Fibroblast of skin of right quadriceps (primary cell): ENCODE measurements around the gene PTCD3.

ENCODE experiments used
- DNase-seq: peaks from one replicate; pipeline ENCODE4 v3.0.0-alpha.2; 2013

Gene PTCD3

DNA sequence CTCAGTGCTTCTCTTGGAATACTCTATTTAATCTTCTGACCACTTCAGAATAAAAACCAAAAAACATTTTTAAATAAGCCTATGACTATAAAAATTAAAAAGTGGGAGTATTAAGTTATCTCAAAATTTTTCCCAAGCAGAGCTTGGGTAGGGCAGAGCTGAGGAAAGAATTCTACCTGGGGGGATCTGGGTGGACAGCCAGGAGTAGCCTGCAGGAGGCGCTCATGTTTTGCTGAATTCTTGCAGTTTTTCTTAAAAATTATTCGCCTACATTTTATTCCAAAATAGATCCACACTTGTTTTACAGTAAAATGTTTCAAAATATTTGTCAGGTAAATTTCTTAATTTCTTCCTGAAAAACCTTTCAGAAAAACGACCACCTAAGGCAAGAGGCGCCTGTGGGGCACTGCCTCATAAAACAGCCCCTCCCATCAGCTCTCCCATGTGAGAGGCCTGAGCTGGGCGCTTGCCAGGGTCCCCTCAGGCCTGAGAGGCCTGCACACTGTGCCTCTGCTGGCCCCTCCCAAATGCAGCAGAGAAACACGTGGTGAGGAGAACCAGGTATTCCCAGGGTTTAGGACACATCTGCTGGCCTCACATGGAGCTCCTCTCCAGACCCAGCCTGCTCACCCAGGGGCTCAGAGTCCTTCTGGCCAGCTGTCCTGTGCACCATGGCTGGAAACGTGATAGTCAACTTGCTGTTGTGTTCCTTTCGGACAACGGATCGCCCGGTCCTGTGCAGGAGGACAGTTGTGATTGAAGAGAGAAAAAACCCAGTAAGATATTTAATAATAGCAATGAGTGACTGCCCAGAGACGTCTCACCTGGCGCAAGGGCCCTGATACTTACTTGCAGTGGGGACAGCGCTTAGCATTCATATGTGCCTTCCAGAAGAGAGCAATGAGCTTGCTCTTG lies 17.8 kb upstream of the PTCD3 start:
- no peak for DNase-seq

DNA sequence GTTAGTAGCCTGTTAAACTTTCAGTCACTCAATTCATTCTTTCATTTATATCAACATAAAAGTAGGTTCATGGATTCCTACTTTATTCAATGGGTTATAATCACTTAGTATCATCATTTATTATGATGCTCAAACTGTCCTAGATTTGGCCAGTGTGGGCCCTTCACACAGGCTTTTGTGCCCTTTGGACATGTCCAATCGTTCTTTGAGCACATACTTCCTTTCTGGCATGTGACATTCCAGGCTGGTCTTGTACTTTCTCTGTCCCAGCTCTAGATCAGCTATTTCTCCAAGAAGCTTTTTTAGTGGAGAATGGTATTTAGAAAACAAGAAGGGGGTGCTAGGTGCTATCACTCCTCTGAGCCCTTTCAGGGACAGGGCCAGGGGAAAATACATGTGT lies 11.8 kb upstream of the PTCD3 start:
- no peak for DNase-seq

DNA sequence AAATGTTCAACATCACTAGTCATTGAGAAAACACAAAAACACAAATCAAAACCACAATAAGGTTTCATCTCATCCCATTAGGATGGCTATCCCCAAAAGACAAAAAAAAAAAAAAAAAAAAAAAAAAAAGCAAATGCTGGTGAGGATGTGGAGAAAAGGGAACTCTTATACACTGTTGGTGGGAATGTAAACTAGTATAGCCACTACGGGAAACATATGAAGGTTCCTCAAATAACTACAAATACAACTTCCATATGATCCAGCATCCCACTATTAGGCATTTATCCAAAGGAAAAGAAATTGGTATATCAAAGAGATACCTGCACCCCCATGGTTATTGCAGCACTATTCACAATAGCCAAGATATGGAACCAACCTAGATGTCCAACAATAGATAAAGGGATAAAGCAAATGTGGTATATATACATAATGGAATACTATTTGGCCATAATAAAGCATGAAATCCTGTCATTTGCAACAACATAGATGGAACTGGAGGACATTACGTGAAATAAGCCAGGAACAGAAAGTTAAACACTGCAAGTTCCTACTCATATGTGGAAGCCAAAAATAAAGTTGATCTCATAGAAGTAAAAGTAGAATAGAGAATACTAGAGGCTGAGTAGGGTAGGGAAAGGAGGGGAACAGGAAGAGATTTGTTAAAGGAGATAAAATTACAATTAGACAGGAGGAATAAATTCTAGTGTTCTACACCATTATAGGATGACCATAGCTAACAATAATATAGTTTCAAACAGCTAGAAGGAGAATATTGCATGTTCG lies 8.7 kb upstream of the PTCD3 start:
- DNase-seq = no peak

DNA sequence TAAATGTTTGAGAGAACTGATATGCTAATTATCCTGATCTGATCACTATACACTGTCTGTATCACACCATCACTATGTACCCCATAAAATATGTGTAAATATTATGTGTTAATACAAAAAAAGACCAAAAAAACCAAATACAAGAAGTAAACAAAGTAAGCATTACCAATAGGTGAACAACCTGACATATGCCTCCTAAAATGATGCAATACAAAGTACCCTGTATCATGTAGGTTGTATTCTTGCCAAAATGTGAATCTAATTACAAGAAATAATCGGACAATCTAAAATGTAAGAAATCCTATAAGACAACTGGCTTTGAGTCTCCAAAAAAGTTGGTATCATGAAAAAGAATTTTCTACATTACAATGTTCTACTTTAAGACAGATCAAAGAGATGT lies 8.1 kb upstream of the PTCD3 start:
- DNase-seq = no peak

GRCh38 chr2:86102157-86102556 lies 3.9 kb upstream of the PTCD3 start:
- no peak for DNase-seq

DNA sequence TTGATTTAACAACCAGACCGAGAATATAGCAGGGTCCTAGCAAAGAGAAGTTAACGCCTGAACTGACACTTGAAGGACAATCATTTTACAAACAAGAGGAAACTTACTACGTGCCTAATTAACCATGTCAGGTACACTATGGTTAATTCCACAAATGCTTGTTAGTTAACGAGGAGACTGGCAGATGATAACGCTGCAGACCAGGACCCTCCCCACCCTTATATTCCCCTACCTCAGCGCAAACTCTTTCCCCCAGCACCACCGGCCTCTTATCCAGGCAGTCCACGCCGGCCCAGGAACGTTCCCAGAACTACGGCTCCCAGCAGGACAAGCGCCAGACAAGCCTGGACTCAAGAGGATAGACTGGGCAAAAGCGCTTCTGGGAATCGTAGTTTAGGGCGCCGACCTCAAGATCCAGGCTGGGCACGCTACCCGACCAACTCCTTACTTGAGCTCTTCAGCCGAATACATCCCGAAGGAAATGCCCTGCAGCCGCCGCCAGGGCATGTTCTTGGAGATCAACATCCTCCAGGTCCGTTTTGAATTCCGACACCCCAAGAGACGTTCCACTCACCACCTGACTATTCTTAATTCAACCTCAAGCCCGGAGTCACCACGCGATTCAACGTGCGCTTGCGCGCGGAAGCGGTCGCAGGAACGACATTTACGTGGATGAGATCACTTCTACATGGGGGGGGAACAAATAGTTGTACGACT lies 625 bp upstream of the PTCD3 start, which contains the start of gene POLR1A:
POLR1A (minus strand) TSS at position 635 of the 717 bp plus-strand sequence; CDS start at position 525, 110 bp downstream.
- peak; percentile 90 for DNase-seq

- no peak for DNase-seq
Measured at GRCh38 chr2:86107031-86107430, 996 bp downstream of the PTCD3 start.

- DNase-seq = no peak
Measured at GRCh38 chr2:86118130-86118529, 12.1 kb downstream of the PTCD3 start.

DNA sequence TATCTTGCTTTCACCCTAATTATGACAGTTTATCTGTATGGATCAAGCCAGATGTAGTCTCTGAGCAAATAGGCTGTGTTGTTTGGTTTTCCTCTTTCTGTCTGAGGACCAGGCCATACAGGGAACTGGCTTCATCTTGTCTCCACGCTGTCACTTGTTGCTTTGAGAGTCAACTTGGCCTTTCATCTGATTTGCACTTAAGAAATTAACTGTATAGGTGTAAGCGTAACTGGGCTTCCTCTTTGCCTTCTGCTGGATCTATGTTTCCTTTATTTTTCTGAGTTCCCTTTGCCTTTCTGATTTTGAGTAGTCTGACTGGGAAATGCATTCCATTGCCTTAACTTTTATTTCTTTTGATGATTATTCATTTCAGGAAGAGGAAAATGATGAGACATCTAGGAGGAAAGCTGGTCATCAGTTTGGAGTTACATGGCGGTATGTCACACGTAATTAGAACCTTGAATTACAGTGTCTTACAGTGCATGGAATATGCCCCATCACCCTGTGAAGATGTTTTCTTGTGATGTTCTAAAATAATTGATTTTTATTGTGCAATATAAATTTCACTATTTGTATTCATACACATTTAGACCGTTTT lies 17.4 kb downstream of the PTCD3 start:
- no peak for DNase-seq

DNA sequence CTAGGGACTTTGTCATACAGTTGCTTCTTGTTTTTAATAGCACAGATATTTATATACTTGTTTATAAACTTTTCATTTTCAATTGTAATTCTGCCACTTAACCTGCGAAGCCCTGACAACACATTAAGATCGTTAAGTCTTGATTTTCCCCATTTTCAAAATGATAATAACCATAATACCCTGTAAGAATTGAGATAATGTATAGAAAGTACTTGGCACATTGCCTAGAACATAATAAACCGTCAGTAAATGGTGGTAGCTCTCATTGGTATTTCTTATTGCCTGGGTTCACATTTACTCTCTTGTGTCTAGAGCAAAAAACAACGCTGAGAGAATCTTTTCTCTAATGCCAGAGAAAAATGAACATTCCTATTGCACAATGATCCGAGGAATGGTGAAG lies 18.6 kb downstream of the PTCD3 start:
- no peak for DNase-seq

DNA sequence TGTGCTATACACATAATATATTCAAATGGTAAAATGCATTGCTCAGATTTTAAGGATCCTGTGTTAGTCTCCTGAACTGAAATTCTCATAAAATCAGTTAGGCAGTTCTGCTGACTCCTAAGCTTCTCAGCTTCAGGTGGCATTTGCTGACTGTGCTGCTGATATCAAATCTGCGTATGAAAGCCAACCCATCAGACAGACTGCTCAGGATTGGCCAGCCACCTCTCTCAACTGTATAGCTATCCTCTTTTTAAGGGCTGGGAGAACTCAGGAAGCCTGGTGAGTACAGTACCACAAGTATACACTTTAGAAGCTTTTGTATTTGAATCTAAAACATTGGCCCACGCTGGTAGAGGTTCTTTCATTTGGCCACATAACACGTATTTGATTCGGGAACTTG lies 28.7 kb downstream of the PTCD3 start:
- no peak for DNase-seq

DNA sequence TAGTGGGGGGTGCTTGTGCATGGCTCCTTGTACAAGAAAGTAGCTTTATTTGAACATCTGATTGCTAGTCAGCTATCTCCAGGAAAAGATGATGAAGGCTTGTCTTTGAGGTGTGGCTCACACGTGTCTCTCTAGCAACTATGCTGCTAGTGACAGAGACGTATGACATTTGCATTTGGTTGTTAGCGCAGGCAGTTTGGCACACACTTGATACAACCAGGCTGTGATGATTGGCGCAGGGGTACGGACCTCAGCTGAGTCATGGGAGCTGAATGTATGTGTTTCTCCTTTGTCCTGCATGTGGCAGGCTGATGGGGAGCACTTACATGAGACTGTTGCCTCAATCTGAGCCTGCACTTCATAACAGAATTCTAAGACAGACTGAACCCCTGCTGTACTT lies 29.6 kb downstream of the PTCD3 start:
- no peak for DNase-seq

GRCh38 chr2:86136141-86136540 lies 30.1 kb downstream of the PTCD3 start:
- no peak for DNase-seq

DNA sequence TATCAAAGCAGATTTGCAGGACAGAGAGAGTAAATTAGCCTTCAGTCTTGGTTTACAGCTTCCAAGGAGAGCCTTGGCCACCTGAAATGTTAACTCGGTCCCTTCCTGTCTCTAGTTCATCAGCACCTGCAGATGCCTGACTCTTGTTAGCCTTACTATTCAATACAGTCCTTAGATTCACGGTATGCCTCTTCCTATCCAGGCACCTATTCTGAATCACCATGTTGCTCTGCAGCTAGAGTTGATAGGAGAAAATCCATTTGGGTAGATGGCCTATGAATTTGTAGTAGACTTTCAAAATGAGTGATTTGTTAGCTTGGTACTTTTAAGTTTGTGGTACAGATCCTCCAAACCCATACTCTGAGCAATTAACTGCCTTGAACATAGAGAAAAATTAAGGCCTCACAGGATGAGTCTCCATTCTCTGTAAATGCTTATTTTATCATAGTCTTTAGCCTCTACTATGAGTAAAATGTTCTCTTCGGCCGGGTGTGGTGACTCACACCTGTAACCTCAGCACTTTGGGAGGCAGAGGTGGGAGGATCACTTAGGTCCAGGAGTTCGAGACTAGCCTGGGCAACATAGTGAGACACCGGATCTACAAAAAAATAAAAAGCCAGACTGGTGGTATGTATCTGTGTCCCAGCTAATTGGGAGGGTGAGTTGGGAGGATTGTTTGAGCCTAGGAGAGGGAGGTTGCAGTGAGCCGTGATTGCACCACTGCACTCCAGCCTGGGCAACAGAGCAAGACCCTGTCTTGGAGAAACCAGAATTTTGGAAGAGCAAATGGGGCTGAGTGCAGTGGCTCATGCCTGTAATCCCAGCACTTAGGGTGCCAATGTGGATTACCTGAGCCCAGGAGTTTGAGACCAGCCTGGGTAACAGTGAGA lies 32.9 kb downstream of the PTCD3 start:
- DNase-seq = no peak

DNA sequence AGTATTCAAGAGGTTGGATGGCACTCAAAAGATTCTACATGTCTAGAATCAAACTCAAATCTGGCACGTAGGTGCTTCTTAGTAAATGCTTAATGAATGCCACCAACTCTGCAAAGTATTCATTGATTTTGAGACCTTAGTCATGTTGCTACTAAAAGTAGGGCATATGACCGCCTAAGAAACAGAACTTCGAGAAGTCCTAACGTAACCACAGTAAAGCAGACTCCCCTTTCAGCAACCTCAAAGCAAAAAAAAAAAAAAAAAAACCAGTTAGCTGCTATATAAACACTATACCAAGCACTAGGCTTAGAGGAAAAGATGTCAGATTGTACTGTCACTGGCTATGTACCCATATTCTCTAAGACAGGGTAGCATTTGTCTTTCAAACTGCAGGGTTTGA lies 33.9 kb downstream of the PTCD3 start:
- DNase-seq = no peak

- DNase-seq = no peak
Measured at GRCh38 chr2:86140969-86141392, 34.9 kb downstream of the PTCD3 start.

DNA sequence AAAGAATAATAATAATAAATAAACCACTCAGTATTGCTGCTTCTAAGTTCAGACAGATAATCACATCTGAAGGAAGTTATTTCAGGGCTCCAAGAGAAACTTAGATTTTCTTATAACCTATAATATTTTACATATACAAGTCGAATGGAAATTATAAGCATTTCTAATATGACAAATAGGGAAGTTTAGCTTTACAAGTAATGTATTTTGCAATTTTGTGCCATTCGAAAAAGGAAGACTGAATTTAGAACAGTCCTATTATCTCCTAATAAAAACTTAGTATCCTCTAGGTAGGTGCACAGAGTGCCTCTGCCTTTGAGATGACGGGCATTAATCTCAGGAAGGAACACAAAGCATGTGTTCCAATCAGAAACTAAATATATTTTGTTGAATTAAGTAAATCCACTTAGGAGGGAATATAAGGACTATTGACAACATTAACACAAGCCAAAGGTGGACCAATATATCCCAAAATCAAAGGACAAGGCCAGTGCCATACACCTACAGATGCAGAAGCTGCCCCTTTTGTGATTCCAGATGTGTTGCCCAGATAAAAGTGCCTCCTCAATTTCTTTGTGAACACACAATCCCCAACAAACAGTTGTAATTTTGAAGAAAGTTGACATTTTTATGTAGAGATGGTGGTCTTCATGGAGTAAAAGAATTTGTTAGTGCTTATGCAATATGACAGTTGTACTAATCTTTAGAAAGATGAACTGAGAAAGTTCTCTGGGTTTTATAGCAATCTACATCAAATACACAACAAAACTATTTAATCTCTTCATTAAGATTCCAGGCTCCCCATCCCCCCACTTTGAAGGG lies 36.6 kb downstream of the PTCD3 start:
- DNase-seq = no peak

DNA sequence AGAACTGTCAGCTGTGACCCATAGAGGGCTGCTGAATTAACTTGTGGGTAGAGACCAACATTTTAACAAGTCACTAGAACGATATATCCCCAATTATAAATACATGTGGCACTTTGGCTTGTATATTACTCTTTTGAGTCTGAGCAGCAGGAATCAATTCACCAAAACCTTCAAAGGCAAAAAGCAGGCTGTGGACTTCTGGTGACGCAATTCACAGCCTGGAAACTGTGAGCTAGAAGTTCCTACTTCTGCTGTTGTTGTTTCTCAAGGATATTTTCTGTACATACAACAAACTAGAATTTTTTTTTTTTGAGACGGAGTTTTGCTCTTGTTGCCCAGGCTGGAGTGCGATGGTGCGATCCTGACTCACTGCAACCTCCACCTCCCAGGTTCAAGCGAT lies 37.3 kb downstream of the PTCD3 start:
- DNase-seq = no peak

- DNase-seq = no peak
Measured at GRCh38 chr2:86143926-86144685, 38.1 kb downstream of the PTCD3 start.

DNA sequence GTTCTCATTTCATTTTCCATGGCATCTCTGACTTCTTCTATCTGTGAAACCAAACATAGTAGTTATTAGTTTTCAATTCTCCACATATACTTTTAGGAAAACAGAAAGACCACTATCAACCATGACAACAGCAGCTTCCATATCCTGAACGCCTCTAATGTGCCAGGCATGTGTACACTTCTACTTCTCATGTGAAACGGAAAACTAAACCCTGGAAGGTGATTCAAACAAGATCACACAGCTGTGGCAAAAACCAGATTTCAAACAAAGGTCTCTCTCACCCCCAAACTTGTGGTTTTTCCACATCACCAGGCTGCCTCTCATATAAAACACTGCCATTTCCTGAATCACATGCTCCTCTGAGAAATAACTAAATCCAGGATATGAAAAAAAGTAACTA lies 41.8 kb downstream of the PTCD3 start:
- DNase-seq = no peak
